Duodenal mucosa (tissue), 2 donors: ENCODE measurements around the gene AATF.

Experiments
- H3K27ac ChIP-seq: one replicate; pipeline ENCODE4 v1.7.0; 2013; ENCODE audit warnings: low read depth, low read length
- H3K27me3 ChIP-seq, 2 donors: one replicate each; pipeline ENCODE4 v1.7.0; 2013; ENCODE audit warnings: low read length in 2 of 2, control low read depth in 1 of 2; ENCODE audit not compliant: insufficient read depth in 2 of 2, control insufficient read depth in 1 of 2
- H3K36me3 ChIP-seq, 2 donors: one replicate each; pipeline ENCODE4 v1.7.0; 2013; ENCODE audit warnings: low read length in 2 of 2, control low read depth in 1 of 2; ENCODE audit not compliant: insufficient read depth in 2 of 2, control insufficient read depth in 1 of 2
- H3K4me1 ChIP-seq, 2 donors: one replicate each; pipeline ENCODE4 v1.7.0; 2013; ENCODE audit warnings: low read length in 2 of 2, control low read depth in 1 of 2; ENCODE audit not compliant: insufficient read depth in 2 of 2, control insufficient read depth in 1 of 2
- H3K4me3 ChIP-seq, 2 donors: one replicate each; pipeline ENCODE4 v1.7.0; 2013; ENCODE audit warnings: low read length in 2 of 2, low read depth in 1 of 2
- H3K9ac ChIP-seq, 2 donors: one replicate each; pipeline ENCODE4 v1.7.0; 2013; ENCODE audit warnings: low read length in 2 of 2, low read depth in 1 of 2
- H3K9me3 ChIP-seq, 2 donors: one replicate each; pipeline ENCODE4 v1.7.0; 2013; ENCODE audit warnings: low read length in 2 of 2, control low read depth in 1 of 2; ENCODE audit not compliant: control insufficient read depth in 1 of 2

The AATF gene

DNA sequence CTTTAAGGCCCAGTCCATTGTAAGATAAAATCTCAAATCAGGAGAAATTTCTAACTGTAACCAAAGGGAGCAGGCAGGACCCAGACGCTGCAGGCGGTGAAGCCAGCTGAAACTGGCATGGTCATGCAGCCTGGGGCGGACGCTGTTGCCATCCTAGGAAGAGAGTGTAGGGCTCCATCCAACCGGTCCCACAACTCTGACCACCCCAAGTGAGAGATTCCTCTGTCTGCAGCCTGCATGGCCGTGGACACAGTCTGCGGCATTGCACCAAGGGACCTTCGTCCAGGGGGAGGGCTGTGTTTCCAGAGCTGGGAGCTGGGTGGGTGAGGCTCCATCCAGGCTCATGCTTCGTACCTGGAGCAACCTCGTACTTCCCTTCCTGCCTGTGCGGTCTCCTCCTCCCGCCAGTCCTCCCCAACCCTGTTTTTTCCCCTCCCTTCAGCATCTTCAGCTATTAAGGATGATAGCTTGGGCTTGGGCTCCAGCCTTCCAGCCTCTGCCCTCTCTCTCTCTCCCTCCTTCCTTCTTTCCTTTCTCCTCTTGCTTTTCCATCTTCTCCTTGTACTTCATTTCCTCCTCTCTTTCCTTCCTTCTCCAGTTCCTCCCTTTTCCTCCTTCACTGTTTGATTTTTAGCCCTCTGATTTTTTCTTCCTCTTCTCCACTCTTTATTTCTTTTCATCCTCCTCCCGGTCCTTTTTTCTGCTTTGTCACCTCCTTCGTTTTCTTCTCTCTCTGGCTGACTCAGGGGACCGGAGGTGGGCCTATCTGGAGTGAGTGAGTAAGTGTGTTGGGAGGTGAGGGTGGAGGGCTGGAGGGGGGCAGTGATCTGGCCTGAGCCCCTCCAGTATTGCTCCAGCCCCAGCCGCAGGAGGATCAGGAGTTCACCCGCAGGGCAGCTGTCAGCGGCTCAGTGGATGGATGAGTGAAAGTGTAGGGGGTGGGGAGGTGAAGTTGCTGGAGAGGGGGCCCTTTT, 28.4 kb upstream of the AATF start:
- peaks cover 30 to 44% of the 10 kb centered on the region in 2 donors for H3K27me3 ChIP-seq
- H3K4me3 ChIP-seq: no peak overlapping the region
- no peak overlapping the region for H3K27ac ChIP-seq
- no peaks in the 10 kb centered on the region for H3K4me1 ChIP-seq
- no peaks in the 10 kb centered on the region for H3K36me3 ChIP-seq
- no peaks in the 10 kb centered on the region for H3K9me3 ChIP-seq
- H3K9ac ChIP-seq: no peak overlapping the region

DNA sequence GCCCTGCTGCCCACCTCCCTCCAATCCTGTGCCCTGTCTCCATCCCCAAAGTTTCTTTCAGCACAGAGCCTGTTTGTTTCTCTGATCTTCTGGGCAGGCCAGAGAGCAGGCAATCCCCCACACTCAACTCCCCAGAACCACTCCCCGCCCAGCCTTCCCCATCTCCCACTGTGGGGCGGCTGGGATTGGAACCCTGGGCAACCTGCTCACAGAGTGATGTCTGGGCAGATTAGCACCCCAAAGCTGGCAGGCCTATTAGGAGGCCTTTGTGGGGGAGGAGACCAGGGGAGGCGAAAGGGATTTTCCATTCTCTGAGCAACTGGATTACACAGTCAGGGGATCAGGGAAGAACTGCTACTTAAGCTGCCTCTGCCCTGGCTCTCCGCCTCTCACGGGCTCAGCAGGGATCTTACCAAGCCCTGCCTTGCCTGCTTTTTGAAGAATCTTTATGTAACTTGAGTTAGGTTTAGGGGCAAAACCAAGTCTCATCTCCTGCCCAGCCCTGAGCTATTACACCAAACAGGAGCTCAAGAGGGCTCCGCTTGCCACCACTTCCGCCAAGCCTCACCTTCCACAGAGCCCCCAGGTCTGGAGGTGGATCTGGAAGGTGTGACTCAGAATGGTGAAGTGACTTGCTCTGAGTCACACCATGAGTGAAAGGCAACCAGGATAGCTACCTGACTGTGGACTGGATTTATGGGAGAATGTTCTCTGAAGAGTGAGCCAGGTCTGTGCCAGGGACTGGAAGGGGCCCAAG, 27.5 kb upstream of the AATF start:
- H3K4me3 ChIP-seq: no peak overlapping the region
- H3K9ac ChIP-seq: no peak overlapping the region
- H3K4me1 ChIP-seq: no peaks in the 10 kb centered on the region
- H3K27ac ChIP-seq: no peak overlapping the region
- H3K36me3 ChIP-seq: no peaks in the 10 kb centered on the region
- no peaks in the 10 kb centered on the region for H3K9me3 ChIP-seq
- H3K27me3 ChIP-seq: peaks cover 33 to 46% of the 10 kb centered on the region in 2 donors

DNA sequence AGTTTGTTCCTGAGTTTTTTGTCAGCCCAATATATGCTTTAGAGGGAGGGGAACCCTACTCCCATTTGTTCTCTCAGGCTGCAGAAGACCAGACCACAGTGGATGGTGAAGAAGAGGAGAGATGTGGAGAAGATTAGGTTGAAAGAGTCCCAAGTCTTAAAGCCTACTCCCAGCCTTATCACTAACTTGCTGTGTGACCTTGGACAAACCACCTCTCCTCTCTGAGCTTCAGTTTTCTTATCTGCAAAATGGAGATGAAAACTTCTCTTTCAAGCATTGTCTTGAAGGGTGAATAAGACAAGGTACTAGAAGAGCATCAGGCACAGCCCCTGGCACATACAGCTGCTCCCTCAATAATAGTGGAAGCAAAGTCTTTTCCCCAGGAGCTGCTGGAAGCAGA, 26.6 kb upstream of the AATF start:
- Histone ChIP-seq H3K9ac (no peak overlapping the region), H3K4me3 (no peak overlapping the region), H3K9me3 (no peaks in the 10 kb centered on the region), H3K27ac (no peak overlapping the region), H3K27me3 (peaks cover 33 to 46% of the 10 kb centered on the region in 2 donors), H3K36me3 (no peaks in the 10 kb centered on the region), H3K4me1 (no peaks in the 10 kb centered on the region)

DNA sequence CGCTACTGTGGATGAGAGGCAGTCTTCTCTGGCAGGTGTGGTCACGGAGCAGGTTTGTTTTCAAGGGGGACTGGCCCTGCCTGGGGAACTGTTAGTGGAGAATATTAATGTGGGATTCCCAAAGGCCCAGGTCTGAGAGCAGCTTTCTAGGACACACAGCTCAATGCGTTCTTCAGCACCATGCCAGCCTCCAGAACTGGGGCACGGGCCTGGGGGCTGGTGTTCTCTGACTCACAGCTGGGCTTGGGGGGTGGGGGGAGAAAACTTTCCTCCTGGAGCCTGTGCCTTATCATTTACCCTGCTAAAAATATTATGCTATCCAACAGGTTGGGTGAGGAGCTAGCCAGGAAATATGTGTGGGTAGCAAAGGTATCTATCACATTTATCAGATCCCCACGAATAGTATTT, 24.9 kb upstream of the AATF start:
- Histone ChIP-seq H3K4me1 (no peaks in the 10 kb centered on the region), H3K9me3 (no peaks in the 10 kb centered on the region), H3K27ac (no peak overlapping the region), H3K4me3 (no peak overlapping the region), H3K27me3 (peaks cover 47 to 55% of the 10 kb centered on the region in 2 donors), H3K36me3 (no peaks in the 10 kb centered on the region), H3K9ac (no peak overlapping the region)

DNA sequence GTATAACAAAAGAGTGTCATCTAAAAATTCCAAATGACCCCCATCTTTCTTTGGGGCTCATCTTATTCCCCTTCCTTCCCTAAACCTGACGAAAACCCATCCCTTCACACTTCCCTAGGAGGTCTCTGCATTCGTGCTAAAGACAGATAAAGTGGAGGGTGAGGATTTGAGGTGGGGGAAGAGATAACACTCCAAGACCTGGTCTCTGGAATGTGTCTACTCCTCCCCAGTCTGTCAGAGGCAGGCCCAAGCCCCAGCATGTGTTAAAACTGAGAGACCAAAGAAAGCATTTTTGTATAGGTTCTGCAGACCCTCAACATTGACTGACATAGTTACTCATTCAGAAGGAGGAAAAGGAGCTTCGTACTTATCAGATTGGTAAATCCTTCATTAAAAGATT, 22.5 kb upstream of the AATF start:
- Histone ChIP-seq H3K9me3 (no peaks in the 10 kb centered on the region), H3K9ac (no peak overlapping the region), H3K27ac (no peak overlapping the region), H3K4me3 (no peak overlapping the region), H3K36me3 (no peaks in the 10 kb centered on the region), H3K27me3 (peaks cover 57% of the 10 kb centered on the region in 2 donors), H3K4me1 (no peaks in the 10 kb centered on the region)

DNA sequence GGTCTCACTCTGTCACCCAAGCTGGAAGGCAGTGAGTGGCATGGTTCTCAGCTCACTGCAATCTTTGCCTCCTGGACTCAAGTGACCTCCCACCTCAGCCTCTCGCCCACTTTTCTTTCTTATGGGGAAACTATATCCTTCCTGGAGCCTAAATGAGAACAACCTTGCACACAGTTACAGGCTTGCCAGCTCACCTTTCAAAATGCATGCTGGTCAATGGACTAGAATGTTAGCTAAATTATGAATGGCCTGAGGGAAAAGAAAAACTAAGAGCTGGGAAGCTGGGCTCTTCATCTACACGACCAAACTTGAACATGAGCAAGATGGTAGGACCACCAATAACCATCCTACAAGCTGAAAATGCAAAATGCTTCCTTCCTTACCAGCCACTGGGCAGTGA, 22.1 kb upstream of the AATF start:
- Histone ChIP-seq H3K27ac (no peak overlapping the region), H3K4me1 (peaks cover under 1 to 1% of the 10 kb centered on the region in 2 donors), H3K9me3 (no peaks in the 10 kb centered on the region), H3K4me3 (no peak overlapping the region), H3K27me3 (peaks cover 61% of the 10 kb centered on the region in 2 donors), H3K36me3 (no peaks in the 10 kb centered on the region), H3K9ac (no peak overlapping the region)

DNA sequence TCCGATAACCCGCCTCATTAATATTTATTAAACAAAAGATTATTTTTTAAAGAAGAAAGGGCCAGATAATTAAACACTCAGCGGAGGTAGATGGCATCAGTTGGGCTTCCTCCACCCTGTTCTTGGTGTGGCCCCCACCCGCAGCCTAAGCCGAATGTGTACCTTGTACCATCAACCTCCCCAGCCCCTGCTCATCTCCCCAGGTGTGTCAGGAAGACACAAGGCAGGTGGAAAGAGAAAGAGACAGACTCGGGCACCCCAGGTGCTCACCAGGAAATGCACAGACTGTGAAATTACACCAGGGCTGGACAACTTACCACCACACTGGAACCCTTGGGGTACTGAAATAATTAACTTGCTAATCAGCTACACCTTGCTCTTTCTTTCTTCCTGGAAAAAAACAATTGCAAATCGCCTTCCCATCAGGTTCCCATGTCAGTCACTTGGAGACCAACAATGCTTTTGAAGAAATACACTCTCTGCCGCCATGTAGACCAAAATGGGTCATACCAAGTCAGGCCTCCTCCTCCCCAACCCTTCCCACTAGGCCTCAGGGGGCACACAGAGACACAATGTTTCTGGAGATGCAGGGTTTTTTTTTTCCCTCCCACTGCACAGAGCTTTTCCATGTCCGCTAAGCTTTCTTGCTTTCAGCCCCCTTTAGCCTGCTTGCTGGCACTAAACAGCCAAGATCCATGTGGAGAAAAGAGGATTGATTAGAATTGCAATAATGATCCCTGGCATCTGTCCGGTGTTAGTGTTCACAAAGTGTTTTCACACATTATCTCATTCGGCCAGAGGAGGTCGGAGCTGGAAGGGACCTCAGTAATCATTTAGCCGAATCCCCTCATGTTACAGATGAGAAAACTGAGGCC, 20.0 kb upstream of the AATF start:
- Histone ChIP-seq H3K36me3 (no peaks in the 10 kb centered on the region), H3K4me1 (peaks cover 16 to 17% of the 10 kb centered on the region in 2 donors), H3K27me3 (peaks cover 66 to 69% of the 10 kb centered on the region in 2 donors), H3K27ac (no peak overlapping the region), H3K9ac (no peak overlapping the region), H3K9me3 (no peaks in the 10 kb centered on the region), H3K4me3 (no peak overlapping the region)

DNA sequence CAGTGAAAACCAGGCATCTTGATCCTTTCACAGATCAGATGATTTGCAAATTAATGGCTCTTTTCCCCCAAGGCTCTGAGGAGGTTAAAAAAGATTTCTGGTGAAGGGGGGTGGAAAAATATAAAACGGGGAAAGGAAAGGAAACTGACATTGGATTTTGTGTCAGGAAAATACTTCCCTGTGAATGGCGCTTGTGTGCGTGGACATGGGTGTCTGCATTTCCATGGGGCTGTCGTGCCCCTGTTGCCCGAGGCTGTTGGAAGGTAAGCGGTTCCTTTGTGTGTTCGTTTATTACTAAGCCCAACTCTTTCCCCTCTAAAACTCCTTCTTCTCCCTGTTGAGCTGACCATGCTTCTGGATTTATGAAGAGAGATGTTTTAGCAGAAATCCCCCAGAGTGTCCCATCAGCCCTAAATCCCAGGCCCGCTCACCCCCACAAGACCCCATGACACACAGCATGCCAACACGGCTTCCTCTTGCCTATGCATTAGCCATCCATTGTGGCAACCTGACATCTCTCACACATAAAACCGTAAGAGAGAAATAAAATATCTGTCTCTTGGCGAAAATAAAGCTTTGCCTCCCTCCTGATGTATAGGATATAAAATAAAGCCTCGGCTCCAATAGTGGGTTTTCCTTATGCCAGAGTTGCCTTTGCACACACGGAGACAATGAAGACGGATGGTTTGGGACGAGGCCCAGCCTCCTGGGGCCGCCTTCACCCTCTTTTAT, 18.7 kb upstream of the AATF start:
- Histone ChIP-seq H3K9ac (no peak overlapping the region), H3K4me3 (no peak overlapping the region), H3K36me3 (no peaks in the 10 kb centered on the region), H3K9me3 (no peaks in the 10 kb centered on the region), H3K27me3 (peaks cover 79 to 81% of the 10 kb centered on the region in 2 donors), H3K27ac (no peak overlapping the region), H3K4me1 (peaks cover 25 to 30% of the 10 kb centered on the region in 2 donors)

DNA sequence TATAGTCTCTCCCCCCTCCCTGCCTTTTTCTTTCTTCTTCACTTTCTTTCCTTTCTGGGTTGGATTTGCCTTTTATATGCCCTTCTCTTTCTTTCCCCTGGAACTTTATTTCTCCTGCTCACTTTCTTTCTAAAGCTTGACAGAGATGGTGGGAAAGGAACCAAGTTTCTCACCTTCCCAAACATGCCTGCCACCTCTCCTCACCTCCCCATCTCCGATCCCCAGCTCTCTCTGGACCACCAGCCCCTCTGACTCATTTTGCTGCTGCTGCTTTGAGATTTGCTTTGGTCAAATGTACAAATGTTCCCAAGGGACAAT, 18.2 kb upstream of the AATF start:
- Histone ChIP-seq H3K27ac (no peak overlapping the region), H3K9me3 (no peaks in the 10 kb centered on the region), H3K4me3 (no peak overlapping the region), H3K36me3 (no peaks in the 10 kb centered on the region), H3K27me3 (peaks cover 79 to 81% of the 10 kb centered on the region in 2 donors), H3K9ac (no peak overlapping the region), H3K4me1 (peaks cover 30 to 36% of the 10 kb centered on the region in 2 donors)
